GM21737 (cell line): ENCODE measurements around the gene HOXC13.

Experiments used
- ATAC-seq: cut with Tn5 transposase; IDR thresholded peaks from one replicate; pipeline ENCODE4 v1.9.1; 2021; ENCODE audit warnings: mild to moderate bottlenecking, moderate library complexity; ENCODE audit not compliant: unreplicated experiment

Gene HOXC13

DNA sequence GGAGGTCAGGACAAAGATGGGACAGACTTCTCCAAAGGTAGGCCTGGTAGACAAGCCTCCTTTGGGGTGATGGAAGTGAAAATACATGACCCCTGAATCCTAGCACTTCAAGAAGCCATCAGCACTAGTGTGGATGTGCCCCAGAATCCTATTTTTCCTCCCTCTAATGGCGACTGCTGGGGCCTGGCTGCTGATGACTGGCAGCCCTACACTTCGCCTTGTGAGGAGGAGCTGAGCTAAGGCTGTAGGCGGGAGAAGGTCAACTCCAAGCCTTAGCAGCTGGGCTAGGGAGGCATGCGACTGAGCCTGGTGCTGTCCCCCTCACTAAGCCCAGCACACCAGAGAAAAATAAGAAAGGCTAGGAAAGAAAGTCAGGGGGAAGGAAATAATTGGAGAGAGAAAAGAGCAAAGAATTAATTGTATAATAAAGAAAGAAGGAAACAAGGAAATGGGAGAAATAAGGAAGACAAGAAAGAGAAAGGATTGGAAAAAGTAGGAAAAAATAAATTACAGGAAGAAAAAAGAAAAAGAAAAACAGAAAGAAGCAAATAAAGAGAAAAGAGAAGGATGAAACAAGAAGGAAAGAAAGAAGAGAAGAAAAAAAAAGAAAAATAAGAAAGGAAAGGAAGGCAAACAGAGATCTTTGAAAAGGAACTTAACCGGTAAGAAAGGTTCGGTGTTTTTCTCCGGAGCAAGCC is 41.6 kb downstream of the HOXC13 start:
- ATAC-seq = no peak

GRCh38 chr12:53980802-53981496 is 42.3 kb downstream of the HOXC13 start:
- ATAC-seq = no peak

- no peak for ATAC-seq
Observed at GRCh38 chr12:53981634-53982565, 43.3 kb downstream of the HOXC13 start.

DNA sequence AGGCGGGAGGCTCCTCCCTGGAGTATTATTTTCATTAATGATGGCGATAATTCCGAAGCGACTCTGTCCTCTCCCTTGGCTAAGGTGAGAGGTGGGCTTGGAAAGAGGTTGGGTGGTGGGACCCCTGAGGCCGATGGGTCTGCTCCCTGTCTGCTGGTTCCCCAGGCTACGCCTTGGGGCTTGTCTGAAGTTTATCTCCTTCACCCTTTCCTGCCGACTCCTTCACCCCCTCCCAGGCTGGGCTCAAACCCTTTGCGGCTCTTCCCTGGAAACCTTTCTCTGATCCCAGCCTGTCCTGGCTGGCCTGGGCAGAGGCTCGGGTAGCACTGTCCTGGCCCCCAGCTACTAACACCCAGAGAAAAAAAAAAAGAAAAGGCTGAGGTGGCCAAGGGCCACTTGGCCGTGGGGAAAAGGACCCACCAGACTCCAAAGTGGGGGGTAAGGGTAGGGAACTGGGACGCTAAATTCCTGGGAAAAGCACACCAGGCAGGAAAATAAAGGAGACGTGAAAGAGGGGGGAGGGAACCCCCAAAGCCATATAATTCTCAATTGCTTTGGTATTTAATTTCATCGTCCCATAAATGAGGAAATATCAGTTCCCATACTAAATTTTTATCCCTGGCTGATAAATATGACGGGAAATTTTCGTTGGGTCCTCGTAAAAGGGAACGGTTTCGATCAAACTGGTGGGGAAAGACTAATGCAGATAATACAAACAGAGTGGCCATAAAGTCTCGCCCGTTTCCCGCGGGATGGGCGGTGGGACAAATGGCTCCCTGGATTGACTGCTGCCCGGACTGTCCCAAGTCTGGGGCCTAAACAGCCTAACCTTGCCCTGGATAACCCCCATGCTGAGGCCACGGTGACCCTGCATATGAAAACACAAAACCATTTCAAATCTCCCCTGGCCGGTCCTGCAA is 44.3 kb downstream of the HOXC13 start:
- no peak for ATAC-seq

GRCh38 chr12:53983568-53983949 is 44.9 kb downstream of the HOXC13 start:
- ATAC-seq = no peak

DNA sequence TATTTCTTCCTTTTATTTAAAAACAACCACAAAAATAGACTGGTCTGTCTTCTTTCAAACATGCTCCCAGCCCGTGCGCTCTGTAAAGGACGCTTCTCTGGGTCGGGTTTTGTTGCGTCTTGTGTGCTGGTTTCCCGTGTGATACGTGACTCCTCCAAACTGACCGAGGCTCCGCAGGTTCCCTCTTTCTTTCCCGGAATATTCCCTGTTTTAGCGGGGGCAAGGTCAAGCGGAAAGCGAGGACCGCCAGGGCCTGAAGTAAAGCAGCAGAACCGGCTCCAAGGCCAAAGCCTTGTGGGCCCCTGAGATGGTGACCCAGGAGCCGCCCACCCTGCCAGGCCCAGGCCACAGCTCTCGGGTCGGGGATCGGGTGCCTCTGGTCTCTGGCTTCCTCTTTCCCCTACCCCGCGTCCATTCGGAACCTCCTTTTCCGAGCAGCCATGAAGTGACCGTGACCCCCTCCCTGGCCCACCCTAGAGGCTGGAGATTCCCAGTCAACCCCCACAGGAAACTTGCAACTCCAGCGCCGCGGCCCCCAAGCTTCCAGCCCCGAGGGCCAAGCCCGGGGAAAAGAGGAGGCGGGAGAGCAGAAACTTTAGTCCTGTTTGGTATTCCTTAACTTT is 45.4 kb downstream of the HOXC13 start:
- no peak for ATAC-seq

GRCh38 chr12:53984901-53985691 is 46.5 kb downstream of the HOXC13 start, which contains the start of gene HOXC10:
HOXC10 (plus strand) TSS chr12:53985146; CDS start chr12:53985260, 114 bp downstream.
- ATAC-seq = no peak

- no peak for ATAC-seq
Observed at GRCh38 chr12:53985692-53985993, 47.0 kb downstream of the HOXC13 start.

GRCh38 chr12:53985994-53986685 is 47.5 kb downstream of the HOXC13 start:
- ATAC-seq = no peak

- ATAC-seq = no peak
Observed at GRCh38 chr12:53986686-53987483, 48.3 kb downstream of the HOXC13 start.

DNA sequence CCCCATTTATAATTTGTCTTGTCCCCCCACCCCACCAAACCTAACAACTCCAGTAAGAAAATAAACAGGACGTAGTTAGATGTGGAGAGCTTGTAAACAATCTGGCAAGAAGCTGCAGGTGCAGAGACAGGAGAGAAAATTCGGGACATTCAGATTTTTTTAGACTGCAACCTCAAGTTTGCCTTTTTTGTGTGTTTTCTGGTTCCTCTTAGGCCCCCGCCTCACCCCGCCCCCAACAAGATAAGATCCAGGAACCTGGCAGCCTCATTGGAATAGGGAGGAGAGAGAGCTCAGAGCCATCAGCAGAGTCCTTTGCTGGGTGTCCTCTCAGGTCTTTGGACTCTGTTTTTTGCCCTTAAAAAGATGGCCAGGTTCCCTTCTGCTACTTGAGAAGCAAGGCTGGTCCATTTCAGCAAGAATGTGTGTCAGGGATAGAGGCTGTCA is 49.2 kb downstream of the HOXC13 start:
- ATAC-seq = no peak

DNA sequence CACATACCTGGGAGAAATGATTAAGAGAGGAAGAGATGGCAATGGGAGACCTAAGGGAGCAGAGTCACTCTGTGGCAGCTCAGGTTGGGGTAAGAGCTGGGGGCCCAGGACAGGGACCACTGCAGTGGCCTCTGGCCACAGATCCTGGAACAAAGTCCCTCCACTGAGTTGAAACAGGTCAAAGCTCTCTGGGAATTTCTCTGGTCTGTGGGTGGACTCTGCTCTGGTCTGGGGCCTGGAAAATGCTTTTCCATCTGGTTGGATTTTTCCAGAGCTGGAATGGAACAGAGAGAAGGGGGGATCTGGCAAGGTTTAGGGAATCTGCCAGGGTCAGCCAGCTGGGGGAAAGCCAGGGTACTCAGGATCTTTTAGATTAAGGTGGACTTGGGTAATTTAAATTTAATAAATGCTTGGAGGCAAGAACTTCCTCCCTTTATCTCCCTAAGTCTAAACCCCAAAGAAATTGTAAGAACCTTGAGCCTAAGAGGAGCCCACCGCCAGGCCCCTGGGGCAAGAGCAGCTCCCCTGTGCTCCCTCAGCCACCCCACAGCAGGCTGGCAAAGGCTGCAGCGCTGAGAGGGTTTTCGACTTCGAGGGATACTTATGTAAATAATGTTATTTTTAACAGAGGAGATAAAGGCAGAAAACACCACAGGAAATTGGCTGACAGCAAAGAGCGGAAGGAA is 50.1 kb downstream of the HOXC13 start:
- no peak for ATAC-seq

DNA sequence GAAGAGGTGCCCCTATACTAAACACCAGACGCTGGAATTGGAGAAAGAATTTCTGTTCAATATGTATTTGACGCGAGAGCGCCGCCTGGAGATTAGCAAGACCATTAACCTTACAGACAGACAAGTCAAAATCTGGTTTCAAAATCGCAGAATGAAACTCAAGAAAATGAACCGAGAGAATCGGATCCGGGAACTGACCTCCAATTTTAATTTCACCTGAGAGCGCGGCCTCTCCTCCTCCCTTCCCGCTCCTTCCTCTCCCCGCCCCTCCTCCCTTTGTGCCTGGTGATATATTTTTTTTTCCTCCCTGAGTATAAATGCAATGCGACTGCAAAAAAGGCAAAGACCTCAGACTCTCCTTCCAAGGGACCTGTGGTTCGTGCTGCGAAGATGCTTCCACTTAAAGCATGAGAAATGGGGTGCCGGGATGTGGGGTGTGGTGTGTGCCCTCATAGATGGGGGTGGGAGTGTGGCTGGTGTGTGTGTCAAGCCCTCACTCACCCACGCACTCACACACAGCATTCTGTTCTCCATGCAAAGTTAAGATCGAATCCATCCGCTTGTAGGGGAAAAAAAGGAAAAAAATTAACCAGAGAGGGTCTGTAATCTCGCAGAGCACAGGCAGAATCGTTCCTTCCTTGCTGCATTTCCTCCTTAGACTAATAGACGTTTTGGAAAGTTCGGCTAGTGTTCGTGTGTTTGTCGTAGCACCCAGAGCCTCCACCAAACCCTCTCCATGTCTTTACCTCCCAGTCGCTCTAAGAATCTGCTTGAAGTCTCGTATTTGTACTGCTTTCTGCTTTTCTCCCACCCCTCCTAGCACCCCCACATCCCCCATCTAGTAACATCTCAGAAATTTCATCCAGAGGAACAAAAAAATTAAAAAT is 50.8 kb downstream of the HOXC13 start:
- no peak for ATAC-seq

GRCh38 chr12:53990311-53991076 is 51.9 kb downstream of the HOXC13 start:
- no peak for ATAC-seq

DNA sequence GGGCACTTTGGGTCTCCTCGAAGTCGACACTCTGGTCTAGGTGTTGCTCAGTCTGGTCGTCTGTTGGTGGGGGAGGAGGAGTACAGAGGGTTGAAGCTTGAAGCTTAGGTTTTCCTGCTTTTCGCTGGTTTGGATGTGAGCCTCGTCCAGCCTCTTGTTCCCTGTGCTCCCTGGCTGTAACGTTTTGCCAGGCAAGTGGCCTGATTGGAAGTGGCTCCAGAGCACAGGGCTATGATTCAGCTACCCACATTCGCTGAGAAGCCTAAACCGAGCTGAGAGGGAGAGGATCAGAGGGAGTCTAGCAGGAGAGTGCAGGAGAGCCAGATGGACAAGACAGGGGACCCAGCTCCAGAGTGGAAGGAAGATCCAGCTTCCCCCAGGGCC is 52.4 kb downstream of the HOXC13 start:
- ATAC-seq = no peak
